ENCODE measurements around the gene TNS1.

The TNS1 gene

DNA sequence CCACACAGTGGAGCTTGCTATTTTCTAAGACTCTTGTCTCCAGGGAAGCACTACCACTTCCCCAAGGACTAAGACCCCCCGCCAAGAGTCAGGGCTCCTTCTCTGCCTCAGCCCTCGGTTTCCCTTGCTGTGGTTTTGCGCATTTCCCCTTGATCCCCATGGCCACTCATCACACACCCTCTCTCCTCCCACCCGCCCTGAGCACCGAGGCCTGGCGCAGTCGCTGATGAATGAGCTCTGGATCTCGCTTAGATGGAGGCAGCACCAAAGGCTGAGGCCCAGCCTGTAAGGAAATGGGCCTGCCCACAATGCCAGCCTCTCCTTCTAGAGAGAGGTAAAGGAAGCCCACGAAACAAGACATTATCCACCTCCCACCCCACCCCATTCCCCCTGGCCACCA is 96.9 kb downstream of the TNS1 start:
- Histone ChIP-seq H3K4me3 (replicated peaks; ENCODE audit: insufficient read depth, low read length) (no peak overlapping the region), H3K27me3 (ENCODE audit: insufficient read depth, poor library complexity, severe bottlenecking) (peaks cover 7% of the 10 kb centered on the region)
- no peak for TF ChIP-seq GABPA (IDR thresholded peaks at IDR 0.05; ENCODE audit: low read depth)
- TF ChIP-seq, protein P1, sequence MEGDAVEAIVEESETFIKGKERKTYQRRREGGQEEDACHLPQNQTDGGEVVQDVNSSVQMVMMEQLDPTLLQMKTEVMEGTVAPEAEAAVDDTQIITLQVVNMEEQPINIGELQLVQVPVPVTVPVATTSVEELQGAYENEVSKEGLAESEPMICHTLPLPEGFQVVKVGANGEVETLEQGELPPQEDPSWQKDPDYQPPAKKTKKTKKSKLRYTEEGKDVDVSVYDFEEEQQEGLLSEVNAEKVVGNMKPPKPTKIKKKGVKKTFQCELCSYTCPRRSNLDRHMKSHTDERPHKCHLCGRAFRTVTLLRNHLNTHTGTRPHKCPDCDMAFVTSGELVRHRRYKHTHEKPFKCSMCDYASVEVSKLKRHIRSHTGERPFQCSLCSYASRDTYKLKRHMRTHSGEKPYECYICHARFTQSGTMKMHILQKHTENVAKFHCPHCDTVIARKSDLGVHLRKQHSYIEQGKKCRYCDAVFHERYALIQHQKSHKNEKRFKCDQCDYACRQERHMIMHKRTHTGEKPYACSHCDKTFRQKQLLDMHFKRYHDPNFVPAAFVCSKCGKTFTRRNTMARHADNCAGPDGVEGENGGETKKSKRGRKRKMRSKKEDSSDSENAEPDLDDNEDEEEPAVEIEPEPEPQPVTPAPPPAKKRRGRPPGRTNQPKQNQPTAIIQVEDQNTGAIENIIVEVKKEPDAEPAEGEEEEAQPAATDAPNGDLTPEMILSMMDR (IDR thresholded peaks at IDR 0.05; ENCODE audit: insufficient read depth, low read length) = no peak
- TF ChIP-seq SPI1 (IDR thresholded peaks at IDR 0.05; ENCODE audit: borderline replicate concordance, low read depth) = no peak
- no peak for TF ChIP-seq POLR2AphosphoS5 (IDR thresholded peaks at IDR 0.05; ENCODE audit: low read depth)
- TF ChIP-seq, protein P2, sequence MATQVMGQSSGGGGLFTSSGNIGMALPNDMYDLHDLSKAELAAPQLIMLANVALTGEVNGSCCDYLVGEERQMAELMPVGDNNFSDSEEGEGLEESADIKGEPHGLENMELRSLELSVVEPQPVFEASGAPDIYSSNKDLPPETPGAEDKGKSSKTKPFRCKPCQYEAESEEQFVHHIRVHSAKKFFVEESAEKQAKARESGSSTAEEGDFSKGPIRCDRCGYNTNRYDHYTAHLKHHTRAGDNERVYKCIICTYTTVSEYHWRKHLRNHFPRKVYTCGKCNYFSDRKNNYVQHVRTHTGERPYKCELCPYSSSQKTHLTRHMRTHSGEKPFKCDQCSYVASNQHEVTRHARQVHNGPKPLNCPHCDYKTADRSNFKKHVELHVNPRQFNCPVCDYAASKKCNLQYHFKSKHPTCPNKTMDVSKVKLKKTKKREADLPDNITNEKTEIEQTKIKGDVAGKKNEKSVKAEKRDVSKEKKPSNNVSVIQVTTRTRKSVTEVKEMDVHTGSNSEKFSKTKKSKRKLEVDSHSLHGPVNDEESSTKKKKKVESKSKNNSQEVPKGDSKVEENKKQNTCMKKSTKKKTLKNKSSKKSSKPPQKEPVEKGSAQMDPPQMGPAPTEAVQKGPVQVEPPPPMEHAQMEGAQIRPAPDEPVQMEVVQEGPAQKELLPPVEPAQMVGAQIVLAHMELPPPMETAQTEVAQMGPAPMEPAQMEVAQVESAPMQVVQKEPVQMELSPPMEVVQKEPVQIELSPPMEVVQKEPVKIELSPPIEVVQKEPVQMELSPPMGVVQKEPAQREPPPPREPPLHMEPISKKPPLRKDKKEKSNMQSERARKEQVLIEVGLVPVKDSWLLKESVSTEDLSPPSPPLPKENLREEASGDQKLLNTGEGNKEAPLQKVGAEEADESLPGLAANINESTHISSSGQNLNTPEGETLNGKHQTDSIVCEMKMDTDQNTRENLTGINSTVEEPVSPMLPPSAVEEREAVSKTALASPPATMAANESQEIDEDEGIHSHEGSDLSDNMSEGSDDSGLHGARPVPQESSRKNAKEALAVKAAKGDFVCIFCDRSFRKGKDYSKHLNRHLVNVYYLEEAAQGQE (IDR thresholded peaks at IDR 0.05; ENCODE audit: insufficient replicate concordance, low read depth) = no peak

DNA sequence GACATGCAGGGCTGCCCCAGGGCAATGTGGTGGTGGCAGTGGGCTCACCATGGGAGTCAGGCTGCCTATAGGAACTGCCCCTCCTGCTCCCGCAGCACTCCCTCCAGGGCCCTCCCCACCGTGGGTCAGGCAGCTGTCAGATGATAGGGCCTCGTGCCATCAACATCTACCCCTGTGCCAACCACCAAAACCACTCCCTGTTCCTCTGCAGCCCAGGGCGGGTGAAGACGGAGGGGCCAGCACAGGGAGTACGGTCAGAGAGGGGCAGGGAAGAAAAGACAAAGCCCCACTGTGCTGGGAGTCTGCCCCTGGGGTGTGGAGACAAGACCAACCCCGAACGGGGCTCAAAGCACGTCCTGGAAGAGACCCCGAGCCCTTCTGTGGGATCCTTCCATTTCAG is 97.4 kb downstream of the TNS1 start:
- TF ChIP-seq GABPA (IDR thresholded peaks at IDR 0.05; ENCODE audit: low read depth) (no peak), POLR2AphosphoS5 (IDR thresholded peaks at IDR 0.05; ENCODE audit: low read depth) (no peak), SPI1 (IDR thresholded peaks at IDR 0.05; ENCODE audit: borderline replicate concordance, low read depth) (no peak)
- TF ChIP-seq, protein P1 (IDR thresholded peaks at IDR 0.05; ENCODE audit: insufficient read depth, low read length) = no peak
- TF ChIP-seq, protein P2 (IDR thresholded peaks at IDR 0.05; ENCODE audit: insufficient replicate concordance, low read depth) = no peak
- DNase-seq (ENCODE audit: low read depth in 1 of 2, low spot score in 1 of 2) = no peak
- Histone ChIP-seq H3K27ac (replicated peaks) (no peak overlapping the region), H3K27me3 (ENCODE audit: insufficient read depth, poor library complexity, severe bottlenecking) (peaks cover 7% of the 10 kb centered on the region), H3K4me3 (replicated peaks; ENCODE audit: insufficient read depth, low read length) (no peak overlapping the region)

More for the DNA sequence above, 96.9 kb downstream of the TNS1 start:
- DNase-seq (ENCODE audit: low read depth in 1 of 2, low spot score in 1 of 2) = no peak
- no peak overlapping the region for H3K27ac ChIP-seq (replicated peaks)

DNA sequence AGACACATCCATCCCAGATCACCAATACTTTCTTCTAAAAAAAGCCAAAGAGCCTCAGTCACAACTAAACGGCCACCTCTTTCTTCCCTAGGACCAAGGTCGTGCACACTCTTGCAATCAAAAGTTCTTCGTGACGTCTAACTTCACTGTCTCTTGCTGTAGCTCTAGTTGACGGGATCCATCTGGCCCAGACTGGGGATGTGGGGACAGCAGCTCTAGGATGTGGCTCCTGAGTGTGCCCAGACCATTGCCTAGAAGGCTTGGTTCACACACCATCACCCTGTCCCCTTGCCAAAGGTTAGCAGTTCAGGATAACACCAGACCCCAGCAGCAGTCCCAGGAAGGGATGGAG is 98.2 kb downstream of the TNS1 start:
- H3K27me3 ChIP-seq (ENCODE audit: insufficient read depth, poor library complexity, severe bottlenecking) = peaks cover 7% of the 10 kb centered on the region
- H3K4me3 ChIP-seq (replicated peaks; ENCODE audit: insufficient read depth, low read length) = no peak overlapping the region
- TF ChIP-seq SPI1 (IDR thresholded peaks at IDR 0.05; ENCODE audit: borderline replicate concordance, low read depth) (no peak), GABPA (IDR thresholded peaks at IDR 0.05; ENCODE audit: low read depth) (no peak), POLR2AphosphoS5 (IDR thresholded peaks at IDR 0.05; ENCODE audit: low read depth) (no peak)
- TF ChIP-seq, protein P1 (IDR thresholded peaks at IDR 0.05; ENCODE audit: insufficient read depth, low read length) = no peak
- TF ChIP-seq, protein P2 (IDR thresholded peaks at IDR 0.05; ENCODE audit: insufficient replicate concordance, low read depth) = no peak
- no peak overlapping the region for H3K27ac ChIP-seq (replicated peaks)
- no peak for DNase-seq (ENCODE audit: low read depth in 1 of 2, low spot score in 1 of 2)
